Naive thymus-derived CD4-positive, alpha-beta T cell (primary cell): ENCODE data around the gene RAB26. TPM values are rescaled to one million over a fixed set of nuclear protein-coding genes. Genes with fewer than 3 reads are reported as not detected.

Source experiments
- ATAC-seq: fragments of 150-1000 bp; cut with Tn5 transposase; 2 replicates; pipeline ENCODE4 v1.10.0; 2021; ENCODE audit warnings: mild to moderate bottlenecking, moderate library complexity
- CTCF ChIA-PET: fragments of 350-600 bp; sonication (Branson Sonifier 250); formaldehyde crosslinking; loops from one replicate; lab custom pipeline; 2021; ENCODE audit warnings: antibody characterized with exemption; lab: Charles Lee
- POLR2A ChIA-PET: fragments of 350-600 bp; sonication (Branson Sonifier 250); formaldehyde crosslinking; loops from one replicate; lab custom pipeline; 2021; ENCODE audit warnings: antibody characterized with exemption, inconsistent platforms; lab: Charles Lee
- DNase-seq, 9 donors: peaks; one replicate each; pipeline versions ENCODE4 v3.0.0 to v3.0.0-alpha.2; 2020 to 2022; ENCODE audit warnings: mixed read lengths in 1 of 9
- H3K27ac ChIP-seq: one replicate; pipeline ENCODE4 v1.7.0; 2013; ENCODE audit warnings: mild to moderate bottlenecking, low read depth, low read length, moderate library complexity
- H3K27me3 ChIP-seq, 2 donors: one replicate each; pipeline ENCODE4 v1.7.0; 2013; ENCODE audit warnings: low read length in 2 of 2, mild to moderate bottlenecking in 2 of 2, moderate library complexity in 2 of 2; ENCODE audit not compliant: control insufficient read depth in 2 of 2, insufficient read depth in 2 of 2
- H3K36me3 ChIP-seq, 3 experiments: 1 replicate in 2 of 3; 2 replicates in 1 of 3; pipeline ENCODE4 v1.7.0; 2013; ENCODE audit warnings: low read length in 3 of 3, mild to moderate bottlenecking in 3 of 3, moderate library complexity in 1 of 3; ENCODE audit not compliant: insufficient read depth in 3 of 3, control insufficient read depth in 2 of 3
- H3K4me1 ChIP-seq, 2 donors: one replicate each; pipeline ENCODE4 v1.7.0; 2013; ENCODE audit warnings: low read length in 2 of 2, mild to moderate bottlenecking in 2 of 2, moderate library complexity in 1 of 2; ENCODE audit not compliant: control insufficient read depth in 2 of 2, insufficient read depth in 2 of 2
- H3K4me3 ChIP-seq: 2 replicates; pipeline ENCODE4 v1.7.0; 2013; ENCODE audit warnings: mild to moderate bottlenecking, low read length
- H3K9me3 ChIP-seq, 3 experiments: 1 replicate in 2 of 3; 2 replicates in 1 of 3; pipeline ENCODE4 v1.7.0; 2013; ENCODE audit warnings: low read length in 3 of 3; ENCODE audit not compliant: control insufficient read depth in 2 of 3
- H3K27ac Mint-ChIP-seq, 9 donors: one replicate each; pipeline ENCODE4 v1.8.0; 2020 to 2022; ENCODE audit warnings: mixed read lengths in 9 of 9, mild to moderate bottlenecking in 8 of 9, moderate library complexity in 5 of 9, inconsistent platforms in 2 of 9
- H3K27me3 Mint-ChIP-seq, 5 donors: one replicate each; pipeline ENCODE4 v1.8.0; 2021 to 2022; ENCODE audit warnings: mixed read lengths in 5 of 5, mild to moderate bottlenecking in 1 of 5
- H3K36me3 Mint-ChIP-seq, 5 donors: one replicate each; pipeline ENCODE4 v1.8.0; 2020 to 2022; ENCODE audit warnings: mixed read lengths in 5 of 5, mild to moderate bottlenecking in 3 of 5, inconsistent platforms in 1 of 5
- H3K4me1 Mint-ChIP-seq, 7 donors: one replicate each; pipeline ENCODE4 v1.8.0; 2020 to 2022; ENCODE audit warnings: mixed read lengths in 7 of 7, mild to moderate bottlenecking in 3 of 7, inconsistent platforms in 1 of 7
- H3K4me3 Mint-ChIP-seq, 10 donors: one replicate each; pipeline ENCODE4 v1.8.0; 2020 to 2022; ENCODE audit warnings: mild to moderate bottlenecking in 10 of 10, mixed read lengths in 10 of 10, moderate library complexity in 6 of 10, inconsistent platforms in 2 of 10
- H3K9me3 Mint-ChIP-seq, 11 donors: one replicate each; pipeline ENCODE4 v1.8.0; 2020 to 2022; ENCODE audit warnings: mixed read lengths in 11 of 11, mild to moderate bottlenecking in 4 of 11, inconsistent platforms in 1 of 11, moderate library complexity in 1 of 11
- intact Hi-C, 2 donors: fragments of 100-400 bp; cut with micrococcal nuclease; formaldehyde crosslinking; loops; one replicate each; pipeline ENCODE4 v1.15.1; 2023
- polyA plus RNA-seq, 2 donors: library from polyadenylated mRNA; unstranded; fragments of 300-500 nt; fragmentation: Illumina TruSeq; gene quantifications; one replicate each; pipeline ENCODE4 v1.2.3, GENCODE V29; 2021
- total RNA-seq, 6 experiments: library from RNA in 5 of 6; stranded (reverse) in 5 of 6; gene quantifications; 1 replicate in 5 of 6; 2 replicates in 1 of 6; pipeline ENCODE4 v1.2.3 and lab custom pipeline; 2021 to 2026

The RAB26 gene
- total and polyA plus RNA-seq, 7 experiments from 2014 or later = 0.29 to 0.86 (median 0.66) TPM; not detected in 4

DNA sequence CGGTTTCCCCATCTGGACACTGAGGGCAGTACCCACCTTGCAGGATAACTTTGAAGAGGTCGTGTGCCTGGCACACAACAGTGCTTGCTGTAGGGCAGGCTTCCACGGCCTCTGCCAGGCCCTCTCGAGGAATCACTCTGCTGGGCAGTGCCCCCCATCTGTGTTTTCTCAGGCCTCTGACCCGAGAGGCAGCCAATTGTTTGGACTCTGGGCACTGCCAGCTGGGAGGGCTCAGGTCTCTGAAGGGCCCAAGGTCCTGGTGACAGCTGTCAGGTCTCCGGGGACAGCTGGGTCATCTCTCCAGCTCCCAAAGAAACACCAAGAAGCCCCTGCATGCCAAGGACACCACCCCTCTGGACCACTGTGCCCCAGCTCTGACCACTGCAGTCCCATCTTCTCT, 1.0 kb upstream of the RAB26 start:
- no peaks in the 10 kb centered on the region for H3K27me3 ChIP-seq
- no peak overlapping the region for H3K4me3 ChIP-seq
- H3K4me1 ChIP-seq = peaks cover 5 to 24% of the 10 kb centered on the region in 2 donors
- H3K27ac ChIP-seq = no peak overlapping the region
- H3K36me3 ChIP-seq = peaks cover 0 to 11% (median 0%) of the 10 kb centered on the region in 3 experiments
- peak overlapping the region in 5 of 10 donors; percentile 16 to 68 (median 49) for H3K4me3 Mint-ChIP-seq
- H3K27me3 Mint-ChIP-seq = peaks cover 0 to 3% (median 0%) of the 10 kb centered on the region in 5 donors
- ChIA-PET CTCF (interaction anchor here (1.1 kb wide), 2 partner anchors 10 to 144 kb away, joined by 3 to 4 read pairs; no protein-coding TSS in a partner anchor), POLR2A (interaction anchor here (0.8 to 2.1 kb wide), 5 partner anchors 10 to 183 kb away, joined by 3 to 11 read pairs (median 3); partner anchors contain the start of genes PGP and RPS2)
- DNase-seq (no peak), ATAC-seq (no peak)
- intact Hi-C loops = no loop called here
- H3K36me3 Mint-ChIP-seq = peaks cover 0 to 4% (median 0%) of the 10 kb centered on the region in 5 donors
- H3K9me3 ChIP-seq = no peaks in the 10 kb centered on the region
- H3K9me3 Mint-ChIP-seq = no peaks in the 10 kb centered on the region
- H3K27ac Mint-ChIP-seq = peak overlapping the region in 1 of 9 donors; percentile 17
- peaks cover 0 to 11% (median 9%) of the 10 kb centered on the region in 7 donors for H3K4me1 Mint-ChIP-seq

DNA sequence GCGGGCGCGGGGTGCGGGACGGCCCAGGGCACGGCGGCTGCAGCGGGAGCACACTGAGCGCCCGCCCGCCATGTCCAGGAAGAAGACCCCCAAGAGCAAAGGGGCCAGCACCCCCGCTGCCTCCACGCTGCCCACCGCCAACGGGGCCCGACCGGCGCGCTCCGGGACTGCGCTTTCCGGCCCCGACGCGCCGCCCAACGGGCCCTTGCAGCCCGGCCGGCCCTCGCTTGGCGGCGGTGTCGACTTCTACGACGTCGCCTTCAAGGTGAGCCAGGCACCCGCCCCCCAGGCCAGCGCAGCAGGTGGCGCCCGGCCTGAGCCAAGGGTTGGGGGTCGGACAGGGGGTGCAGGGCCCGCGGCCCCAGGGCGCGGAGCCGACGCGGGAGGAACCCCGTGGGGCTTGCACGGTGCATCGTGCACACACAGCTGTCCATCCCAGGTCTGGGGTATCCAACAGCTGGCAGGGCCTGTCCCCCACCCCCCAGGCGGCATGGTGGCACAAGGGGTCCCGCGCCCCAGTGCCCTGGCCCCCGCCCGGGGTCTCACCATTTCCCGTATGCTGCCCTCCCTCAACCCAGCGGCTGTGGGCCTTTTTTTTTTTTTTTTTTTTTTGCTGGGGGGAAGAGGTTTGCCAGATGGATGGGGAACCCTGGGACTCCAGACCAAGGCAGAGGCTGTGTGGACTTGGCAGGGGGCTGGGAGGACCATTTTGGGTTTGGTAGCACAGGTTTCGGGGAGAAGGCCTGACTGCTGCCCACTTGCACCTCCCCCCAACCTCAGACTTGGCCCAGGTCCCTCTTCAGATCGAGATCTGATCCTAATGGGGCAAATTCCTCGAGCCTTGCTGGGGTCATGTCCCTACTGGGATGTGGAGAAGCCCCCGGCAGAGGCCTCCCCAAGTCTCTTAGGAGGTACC, 547 bp downstream of the RAB26 start:
- peaks cover 0 to 23% (median 19%) of the 10 kb centered on the region in 7 donors for H3K4me1 Mint-ChIP-seq
- peaks cover 0 to 11% (median 0%) of the 10 kb centered on the region in 3 experiments for H3K36me3 ChIP-seq
- H3K27ac ChIP-seq = peak overlapping the region; percentile 3
- no peaks in the 10 kb centered on the region for H3K9me3 Mint-ChIP-seq
- peaks cover 0 to 12% (median 0%) of the 10 kb centered on the region in 5 donors for H3K36me3 Mint-ChIP-seq
- no peak overlapping the region for H3K4me3 ChIP-seq
- H3K27ac Mint-ChIP-seq = peak overlapping the region in 1 of 9 donors; percentile 48
- H3K27me3 ChIP-seq = no peaks in the 10 kb centered on the region
- ATAC-seq (peak; percentile 16), DNase-seq (peak in 1 of 9 donors; percentile 49)
- H3K9me3 ChIP-seq = no peaks in the 10 kb centered on the region
- H3K4me3 Mint-ChIP-seq = peak overlapping the region in 7 of 10 donors; percentile 35 to 67 (median 54)
- ChIA-PET POLR2A (interaction anchor here (1.3 kb wide), 1 partner anchor 145 kb away, joined by 3 read pairs; no protein-coding TSS in a partner anchor), CTCF (no interaction called here)
- peaks cover 21 to 40% of the 10 kb centered on the region in 2 donors for H3K4me1 ChIP-seq
- intact Hi-C loops = loop anchor here in 1 of 2 donors (2.0 kb wide), 1 partner anchor 102 kb away; the partner anchor contains the start of genes NTHL1 and TSC2
- H3K27me3 Mint-ChIP-seq = peaks cover 0 to 3% (median 0%) of the 10 kb centered on the region in 5 donors

DNA sequence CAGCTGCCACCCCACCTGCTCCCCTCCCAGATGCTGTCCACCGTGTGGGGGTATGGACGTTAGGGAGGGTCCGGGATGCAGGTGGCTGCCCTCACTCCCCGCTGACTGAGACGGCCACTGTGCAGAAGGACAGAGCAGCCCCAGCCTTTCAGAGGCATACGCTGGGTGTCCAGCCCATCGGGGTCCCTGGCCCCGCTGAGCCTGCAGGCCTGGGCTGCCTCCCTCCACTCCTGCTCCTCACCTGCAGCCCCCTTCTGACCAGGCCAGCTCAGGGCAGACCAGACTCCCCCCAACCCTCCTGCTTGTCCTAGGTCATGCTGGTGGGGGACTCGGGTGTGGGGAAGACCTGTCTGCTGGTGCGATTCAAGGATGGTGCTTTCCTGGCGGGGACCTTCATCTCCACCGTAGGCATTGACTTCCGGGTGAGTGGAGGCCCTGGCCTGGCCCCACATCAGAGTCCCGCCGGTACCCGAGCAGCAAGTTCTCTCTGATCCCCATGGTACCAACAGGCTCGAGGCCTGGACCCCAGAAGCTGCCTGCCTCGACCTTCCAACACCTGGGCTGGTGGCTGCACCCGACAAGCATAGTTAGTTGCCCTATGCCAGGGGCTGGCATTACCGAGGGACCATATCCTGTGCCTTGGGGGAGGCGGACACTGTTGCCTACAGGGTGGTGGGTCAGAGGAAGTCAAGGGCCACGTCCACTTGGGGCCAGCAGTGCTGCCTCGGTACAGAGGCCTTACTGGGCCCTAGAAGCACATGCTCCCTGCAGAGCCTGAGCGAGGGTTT, 1.4 kb downstream of the RAB26 start:
- DNase-seq (no peak), ATAC-seq (no peak)
- Mint-ChIP-seq H3K36me3 (peaks cover 0 to 20% (median 0%) of the 10 kb centered on the region in 5 donors), H3K4me1 (peaks cover 0 to 32% (median 25%) of the 10 kb centered on the region in 7 donors), H3K4me3 (peak overlapping the region in 8 of 10 donors; percentile 18 to 67 (median 40)), H3K9me3 (no peaks in the 10 kb centered on the region), H3K27ac (peak overlapping the region in 2 of 9 donors; percentile 43 to 48), H3K27me3 (peaks cover 0 to 3% (median 0%) of the 10 kb centered on the region in 5 donors)
- Histone ChIP-seq H3K27ac (no peak overlapping the region), H3K4me3 (no peak overlapping the region), H3K4me1 (peaks cover 24 to 48% of the 10 kb centered on the region in 2 donors), H3K9me3 (no peaks in the 10 kb centered on the region), H3K36me3 (peaks cover 0 to 11% (median 0%) of the 10 kb centered on the region in 3 experiments), H3K27me3 (no peaks in the 10 kb centered on the region)
- intact Hi-C loops = loop anchor here (2.0 to 10.0 kb wide), 3 partner anchors 103 to 655 kb away; partner anchors contain the start of genes NUBP2 (in 2 of the 2), SPSB3 (in 2 of the 2), NTHL1 (in 1 of the 2) and TELO2 (in 1 of the 2)
- CTCF ChIA-PET = no interaction called here
- POLR2A ChIA-PET = interaction anchor here (0.5 to 2.0 kb wide), 3 partner anchors 13 to 1317 kb away, joined by 3 to 7 read pairs (median 3); partner anchors contain the start of gene PKD1

DNA sequence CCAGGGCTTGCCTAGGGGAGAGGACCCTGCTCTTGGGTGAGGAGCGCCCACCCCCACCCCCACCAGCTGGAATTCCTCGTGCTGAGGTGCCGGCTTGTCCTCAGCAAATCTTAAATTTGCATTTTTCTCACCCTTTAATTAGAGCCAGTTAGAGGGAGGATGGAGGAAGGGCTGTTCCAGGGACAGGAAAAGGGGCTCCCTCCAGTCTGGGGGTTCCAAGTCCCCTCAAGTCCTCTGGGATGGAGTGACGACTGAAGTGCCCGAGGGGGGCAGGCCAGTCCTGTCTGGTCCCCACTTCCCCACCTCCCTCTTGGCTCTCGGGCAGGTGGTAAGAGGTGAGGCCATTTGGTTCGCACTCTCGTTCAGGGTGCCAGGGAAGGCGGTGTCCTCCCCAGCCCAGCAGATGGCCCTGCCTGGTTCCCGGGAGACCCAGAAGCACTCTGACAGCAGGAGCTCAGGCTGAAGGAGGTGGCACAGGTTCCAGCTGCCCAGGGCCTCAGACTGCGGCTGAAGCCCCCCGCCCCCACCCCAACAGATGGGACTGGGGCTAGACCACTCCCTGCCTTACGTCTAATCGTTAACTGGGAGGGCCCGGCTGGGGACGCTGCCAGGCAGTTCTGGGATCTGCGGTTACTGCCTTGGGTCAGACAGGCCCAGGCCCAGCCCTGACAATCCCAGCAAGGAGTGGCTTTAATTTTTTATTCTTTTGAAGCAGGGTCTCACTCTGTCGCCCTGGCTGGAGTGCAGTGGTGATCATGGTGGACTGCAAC, 2.2 kb downstream of the RAB26 start:
- Histone ChIP-seq H3K36me3 (peaks cover 0 to 11% (median 0%) of the 10 kb centered on the region in 3 experiments), H3K27ac (no peak overlapping the region), H3K27me3 (no peaks in the 10 kb centered on the region), H3K4me3 (no peak overlapping the region), H3K4me1 (peaks cover 24 to 51% of the 10 kb centered on the region in 2 donors), H3K9me3 (no peaks in the 10 kb centered on the region)
- peaks cover 0 to 3% (median 0%) of the 10 kb centered on the region in 5 donors for H3K27me3 Mint-ChIP-seq
- intact Hi-C loops = loop anchor here (10.0 kb wide), 2 partner anchors 366 to 656 kb away; partner anchors contain the start of genes NUBP2 (in 2 of the 2), SPSB3 (in 2 of the 2) and TELO2 (in 1 of the 2)
- H3K4me3 Mint-ChIP-seq = peak overlapping the region in 3 of 10 donors; percentile 54 to 77 (median 63)
- no peaks in the 10 kb centered on the region for H3K9me3 Mint-ChIP-seq
- H3K36me3 Mint-ChIP-seq = peaks cover 0 to 21% (median 0%) of the 10 kb centered on the region in 5 donors
- H3K4me1 Mint-ChIP-seq = peaks cover 0 to 38% (median 29%) of the 10 kb centered on the region in 7 donors
- ChIA-PET POLR2A (interaction anchor here (0.5 to 2.0 kb wide), 6 partner anchors 10 to 1316 kb away, joined by 3 to 8 read pairs (median 3); partner anchors contain the start of gene PKD1), CTCF (interaction anchor here (1.4 to 2.0 kb wide), 2 partner anchors 10 to 128 kb away, joined by 5 to 6 read pairs; no protein-coding TSS in a partner anchor)
- H3K27ac Mint-ChIP-seq = no peak overlapping the region
- DNase-seq = no peak
- ATAC-seq = no peak
